Panc1 (cell line): ENCODE measurements around the gene MUC2.

Source experiments
- POLR2AphosphoS5 ChIP-seq: IDR thresholded peaks from 2 replicates; pipeline ENCODE4 v1.6.1; 2012; ENCODE audit warnings: mild to moderate bottlenecking, low read depth, low read length, moderate library complexity
- TCF7L2 ChIP-seq: IDR thresholded peaks from 2 replicates; pipeline ENCODE4 v1.6.1; 2011; ENCODE audit warnings: mild to moderate bottlenecking, low read depth, low read length, inconsistent platforms
- TF ChIP-seq, protein P1 (sequence below): fragments of 450-650 bp; IDR thresholded peaks from 2 replicates; pipeline ENCODE4 v1.5.1; 2017; ENCODE audit warnings: mild to moderate bottlenecking

DNA sequence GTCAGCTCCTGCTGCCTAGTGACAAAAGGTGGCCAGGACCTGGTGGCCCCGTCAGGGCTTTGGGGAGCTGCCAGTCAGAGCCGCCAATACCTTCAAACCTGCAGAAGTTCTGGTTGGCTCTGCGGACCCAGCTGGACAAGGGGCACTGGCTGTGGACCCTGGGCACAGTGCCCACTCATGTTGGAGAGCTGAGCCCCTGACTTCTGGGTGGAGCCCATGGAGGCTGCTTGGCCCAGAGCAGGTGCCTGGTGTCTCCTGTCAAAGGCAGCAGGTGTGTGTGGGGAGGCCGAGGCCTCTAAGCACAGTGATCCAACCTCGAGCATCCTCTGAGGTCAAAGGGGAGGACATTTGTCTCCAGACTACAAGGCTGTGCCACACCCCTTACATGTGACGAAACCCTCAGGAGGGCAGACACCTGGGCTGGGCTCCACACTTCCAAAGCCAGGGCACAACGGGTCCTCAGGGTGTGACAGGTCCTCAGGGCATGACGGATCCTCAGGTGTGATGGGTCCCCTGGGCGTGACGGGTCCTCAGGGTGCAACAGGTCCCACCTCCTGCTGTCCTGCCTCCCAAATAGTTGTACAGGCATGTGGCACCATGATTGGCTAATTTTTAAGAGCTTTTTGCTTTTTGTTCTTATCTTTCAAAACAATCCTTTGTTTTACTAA lies 37.0 kb downstream of the MUC2 start:
- TF ChIP-seq, protein P1, sequence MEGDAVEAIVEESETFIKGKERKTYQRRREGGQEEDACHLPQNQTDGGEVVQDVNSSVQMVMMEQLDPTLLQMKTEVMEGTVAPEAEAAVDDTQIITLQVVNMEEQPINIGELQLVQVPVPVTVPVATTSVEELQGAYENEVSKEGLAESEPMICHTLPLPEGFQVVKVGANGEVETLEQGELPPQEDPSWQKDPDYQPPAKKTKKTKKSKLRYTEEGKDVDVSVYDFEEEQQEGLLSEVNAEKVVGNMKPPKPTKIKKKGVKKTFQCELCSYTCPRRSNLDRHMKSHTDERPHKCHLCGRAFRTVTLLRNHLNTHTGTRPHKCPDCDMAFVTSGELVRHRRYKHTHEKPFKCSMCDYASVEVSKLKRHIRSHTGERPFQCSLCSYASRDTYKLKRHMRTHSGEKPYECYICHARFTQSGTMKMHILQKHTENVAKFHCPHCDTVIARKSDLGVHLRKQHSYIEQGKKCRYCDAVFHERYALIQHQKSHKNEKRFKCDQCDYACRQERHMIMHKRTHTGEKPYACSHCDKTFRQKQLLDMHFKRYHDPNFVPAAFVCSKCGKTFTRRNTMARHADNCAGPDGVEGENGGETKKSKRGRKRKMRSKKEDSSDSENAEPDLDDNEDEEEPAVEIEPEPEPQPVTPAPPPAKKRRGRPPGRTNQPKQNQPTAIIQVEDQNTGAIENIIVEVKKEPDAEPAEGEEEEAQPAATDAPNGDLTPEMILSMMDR: no peak
- TF ChIP-seq POLR2AphosphoS5 (no peak), TCF7L2 (no peak)
